Thymus (tissue), 11 donors: ENCODE results near the gene FPR3. TPM values are rescaled to one million over a fixed set of nuclear protein-coding genes. Genes with fewer than 3 reads are reported as not detected.
A peak's percentile ranks its signal among the peaks of the same experiment; 100 is the strongest.
"Not testable (repeated sequence)": the region's sequence is repeated elsewhere in the genome, so short reads cannot be mapped to it uniquely, and the experiment has no call there.

Experiments
- DNase-seq, 9 donors: peaks; one replicate each; pipeline ENCODE4 v3.0.0-alpha.2; 2013; ENCODE audit warnings: low spot score in 9 of 9, low read depth in 6 of 9, missing footprints in 1 of 9
- H3K27ac ChIP-seq, 2 donors: one replicate each; pipeline ENCODE4 v1.5.1; 2013; ENCODE audit warnings: control low read depth in 1 of 2, low read depth in 1 of 2, low read length in 1 of 2, mild to moderate bottlenecking in 1 of 2, moderate library complexity in 1 of 2
- H3K27me3 ChIP-seq, 2 donors: one replicate each; pipeline ENCODE4 v1.5.1; 2013; ENCODE audit warnings: low read length in 1 of 2; ENCODE audit not compliant: control insufficient read depth in 2 of 2, insufficient read depth in 1 of 2
- H3K36me3 ChIP-seq, 2 donors: one replicate each; pipeline ENCODE4 v1.5.1; 2013; ENCODE audit warnings: low read length in 1 of 2, mild to moderate bottlenecking in 1 of 2, moderate library complexity in 1 of 2; ENCODE audit not compliant: control insufficient read depth in 2 of 2, insufficient read depth in 2 of 2
- H3K4me1 ChIP-seq, 2 donors: one replicate each; pipeline ENCODE4 v1.5.1; 2013; ENCODE audit warnings: low read length in 2 of 2; ENCODE audit not compliant: control insufficient read depth in 2 of 2, insufficient read depth in 2 of 2
- H3K4me3 ChIP-seq, 2 donors: one replicate each; pipeline ENCODE4 v1.5.1; 2013; ENCODE audit warnings: low read length in 2 of 2, control low read depth in 1 of 2, mild to moderate bottlenecking in 1 of 2
- H3K9me3 ChIP-seq, 2 donors: one replicate each; pipeline ENCODE4 v1.5.1; 2013; ENCODE audit warnings: low read length in 1 of 2, mild to moderate bottlenecking in 1 of 2; ENCODE audit not compliant: control insufficient read depth in 2 of 2, insufficient read depth in 1 of 2
- WGBS: extraction: QIAGEN DNeasy Blood & Tissue Kit; methylation state at CpG from one replicate; pipeline ENCODE4 v1.1.7; 2013; 5-methylcytosine and 5-hydroxymethylcytosine counted together
- polyA plus RNA-seq: library from polyadenylated mRNA; stranded (reverse); fragments of 200-250 nt; gene quantifications from one replicate; pipeline ENCODE4 v1.2.3, GENCODE V29; 2013
- total RNA-seq: library from RNA; stranded (reverse); fragments of 120-200 nt; gene quantifications from one replicate; pipeline ENCODE4 v1.2.4, GENCODE V29; 2013
- donor health status: healthy.

The FPR3 gene
- total and polyA plus RNA-seq, 2 donors, result 7.8 to 14.1 TPM

DNA sequence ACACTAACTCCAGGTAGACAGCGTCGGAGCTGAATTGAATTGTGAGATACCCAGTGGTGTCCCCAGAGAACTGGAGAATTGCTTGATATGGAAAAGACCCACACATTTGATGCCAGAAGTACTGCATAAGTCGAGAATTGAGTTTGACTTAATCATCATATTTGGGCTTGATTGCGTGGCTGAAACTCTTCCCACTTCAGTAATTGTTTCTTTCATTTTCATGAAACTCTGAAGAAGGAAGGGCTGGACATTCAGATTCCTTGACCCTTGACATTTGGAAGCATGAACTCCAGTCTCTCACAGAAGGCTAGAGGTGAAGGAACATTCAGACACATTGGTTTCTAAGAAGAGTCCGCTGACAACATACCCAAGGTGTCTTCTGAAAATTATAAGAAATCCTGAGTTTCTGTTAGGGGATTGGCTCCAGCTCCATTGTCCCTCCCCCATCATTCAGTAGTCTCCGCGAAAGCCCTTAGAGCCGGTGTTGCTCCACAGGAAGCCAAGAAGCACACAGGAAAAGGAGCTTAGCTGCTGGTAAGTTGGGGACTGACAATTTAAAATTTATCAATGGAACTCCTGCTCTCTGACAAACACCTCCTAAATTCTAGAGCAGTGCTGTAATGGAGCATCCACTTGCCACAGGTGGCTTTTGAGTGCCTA, 34.1 kb upstream of the FPR3 start, which contains the start of gene FPR2:
FPR2 (plus strand) TSS at position 484 of the 660 bp plus-strand sequence. CDS start 7,479 bp downstream, outside the sequence.
- H3K4me1 ChIP-seq, result no peaks in the 10 kb centered on the region
- no peak for DNase-seq
- WGBS, result 66% methylated on average over 8 of the region's 8 CpGs
- H3K4me3 ChIP-seq, result no peak within 1 kb of the TSS
- no peak within 1 kb of the TSS for H3K27ac ChIP-seq
- H3K36me3 ChIP-seq, result no peaks in the 10 kb centered on the region
- H3K27me3 ChIP-seq, result no peaks in the 10 kb centered on the region
- H3K9me3 ChIP-seq, result no peaks in the 10 kb centered on the region

DNA sequence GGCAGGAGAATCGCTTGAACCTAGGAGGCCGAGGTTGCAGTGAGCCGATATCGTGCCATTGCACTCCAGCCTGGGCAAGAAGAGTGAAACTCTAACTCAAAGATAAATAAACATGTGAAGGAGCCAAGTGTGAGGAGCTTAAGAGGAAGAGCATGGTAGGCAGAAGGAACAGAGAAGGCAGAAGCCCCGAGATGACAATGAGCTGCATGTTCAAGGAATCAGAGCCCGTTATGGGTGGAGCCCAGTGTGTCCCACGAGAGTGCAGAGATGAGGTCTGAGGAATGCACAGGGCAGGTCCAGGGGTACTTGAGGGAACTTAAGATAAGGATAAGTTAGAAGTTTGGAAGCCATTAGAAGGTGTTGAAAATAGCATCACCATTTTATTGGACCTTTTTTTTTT, 33.3 kb upstream of the FPR3 start:
- no peak overlapping the region for H3K27ac ChIP-seq
- no peaks in the 10 kb centered on the region for H3K9me3 ChIP-seq
- no peaks in the 10 kb centered on the region for H3K36me3 ChIP-seq
- no peaks in the 10 kb centered on the region for H3K4me1 ChIP-seq
- no peak overlapping the region for H3K4me3 ChIP-seq
- no peak for DNase-seq
- H3K27me3 ChIP-seq, result no peaks in the 10 kb centered on the region
- 97% methylated on average over 7 of the region's 7 CpGs for WGBS

DNA sequence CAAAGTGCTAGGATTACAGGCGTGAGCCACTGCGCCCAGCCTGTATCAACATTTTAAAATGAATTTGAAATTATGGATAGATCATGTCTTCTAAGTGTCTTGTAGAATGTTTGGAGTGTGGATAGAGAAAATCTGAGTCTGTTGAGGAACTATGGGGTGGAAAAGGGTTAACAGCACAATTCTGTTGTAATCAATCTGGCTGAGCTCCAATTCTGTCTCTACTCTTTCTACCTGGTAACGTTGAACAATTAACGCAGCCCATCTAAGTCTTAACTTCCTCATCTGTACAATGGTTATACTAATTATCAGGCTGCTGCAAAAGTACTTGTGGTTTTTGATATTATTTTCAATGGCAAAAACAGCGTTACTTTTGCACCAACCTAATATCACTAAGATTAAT, 29.9 kb upstream of the FPR3 start:
- WGBS, result 58% methylated on average over 5 of the region's 5 CpGs
- DNase-seq, result no peak
- Histone ChIP-seq H3K9me3 (no peaks in the 10 kb centered on the region), H3K36me3 (no peaks in the 10 kb centered on the region), H3K27me3 (no peaks in the 10 kb centered on the region), H3K27ac (no peak overlapping the region), H3K4me1 (no peaks in the 10 kb centered on the region), H3K4me3 (no peak overlapping the region)

DNA sequence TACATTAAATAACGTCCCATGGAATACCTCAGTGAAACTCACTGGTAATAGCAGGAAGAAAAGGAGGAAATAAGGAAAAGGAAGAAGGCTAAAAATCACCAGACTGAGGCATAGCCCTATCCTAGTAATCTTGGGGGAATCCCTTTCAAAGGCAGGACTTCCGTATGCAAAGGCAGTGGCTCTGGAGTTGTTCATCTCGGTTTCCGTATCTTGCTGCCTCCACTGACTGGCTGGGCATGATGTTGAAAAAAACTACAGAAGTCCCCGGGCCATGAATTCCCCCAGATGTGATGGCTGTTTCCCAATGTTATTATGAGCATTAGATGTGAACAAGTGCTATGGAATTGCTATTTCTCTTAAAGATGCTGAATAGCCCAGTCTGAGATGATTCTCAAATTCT, 28.5 kb upstream of the FPR3 start:
- DNase-seq, result no peak
- 91% methylated on average over 5 of the region's 5 CpGs for WGBS
- Histone ChIP-seq H3K27me3 (no peaks in the 10 kb centered on the region), H3K36me3 (no peaks in the 10 kb centered on the region), H3K27ac (no peak overlapping the region), H3K9me3 (no peaks in the 10 kb centered on the region), H3K4me1 (no peaks in the 10 kb centered on the region), H3K4me3 (no peak overlapping the region)

DNA sequence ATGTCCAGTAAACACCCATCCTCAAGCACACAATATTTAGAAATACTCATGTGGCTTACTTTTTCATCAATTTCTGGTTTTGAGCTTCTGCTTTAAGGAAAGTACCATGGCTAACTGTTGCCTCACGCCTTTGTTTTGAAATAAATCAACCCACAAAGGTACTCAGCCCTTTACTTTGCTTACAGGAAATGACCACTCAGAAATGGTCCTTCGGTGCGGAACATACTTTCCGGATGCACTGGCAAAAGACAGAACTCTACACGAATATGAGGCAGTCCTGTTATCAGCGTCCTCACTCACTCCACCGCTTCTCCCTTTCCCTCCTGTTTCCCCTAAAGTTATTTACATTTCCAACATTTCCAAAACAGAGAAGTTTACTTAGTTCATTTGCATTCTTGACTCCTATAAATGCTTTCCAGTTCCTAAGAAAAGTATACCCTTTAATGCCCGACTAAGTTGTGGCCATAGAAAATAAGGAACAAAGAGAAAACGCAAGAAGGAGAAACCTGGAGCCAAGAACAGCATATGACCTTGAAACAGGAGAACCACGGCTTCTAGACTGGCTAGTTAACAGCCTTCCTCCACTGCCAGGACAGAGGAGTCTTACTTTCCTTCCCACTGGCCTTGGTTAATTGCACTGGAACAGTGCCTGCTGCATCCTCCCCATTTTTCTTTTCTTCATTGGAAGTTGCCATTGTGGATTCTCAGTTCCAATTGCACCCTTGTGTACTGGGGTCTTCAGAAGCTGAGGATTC, 23.4 kb upstream of the FPR3 start:
- Histone ChIP-seq H3K9me3 (no peaks in the 10 kb centered on the region), H3K36me3 (no peaks in the 10 kb centered on the region), H3K4me3 (no peak overlapping the region), H3K27ac (no peak overlapping the region), H3K4me1 (no peaks in the 10 kb centered on the region), H3K27me3 (no peaks in the 10 kb centered on the region)
- DNase-seq, result no peak
- 6% methylated on average over 10 of the region's 10 CpGs for WGBS

DNA sequence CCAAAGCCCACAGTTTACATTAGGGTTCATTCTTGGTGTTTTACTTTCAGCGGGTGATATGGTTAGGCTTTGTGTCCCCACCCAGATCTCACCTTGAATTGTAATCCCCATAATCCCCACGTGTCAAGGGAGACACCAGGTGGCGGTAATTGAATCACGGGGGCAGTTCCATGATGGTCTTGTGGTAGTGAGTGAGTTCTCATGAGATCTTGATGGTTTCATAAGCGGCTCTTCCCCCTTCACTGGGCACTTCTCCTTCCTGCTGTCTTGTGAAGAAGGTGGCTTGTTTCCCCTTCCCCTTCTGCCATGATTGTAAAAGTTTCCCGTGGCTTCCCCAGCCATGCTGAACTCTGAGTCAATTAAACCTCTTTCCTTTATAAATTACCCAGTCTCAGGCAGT, 22.0 kb upstream of the FPR3 start:
- H3K4me1 ChIP-seq, result no peaks in the 10 kb centered on the region
- H3K4me3 ChIP-seq, result no peak overlapping the region
- no peak overlapping the region for H3K27ac ChIP-seq
- H3K9me3 ChIP-seq, result no peaks in the 10 kb centered on the region
- no peaks in the 10 kb centered on the region for H3K36me3 ChIP-seq
- WGBS, result 84% methylated on average over 6 of the region's 6 CpGs
- DNase-seq, result no peak
- H3K27me3 ChIP-seq, result no peaks in the 10 kb centered on the region

DNA sequence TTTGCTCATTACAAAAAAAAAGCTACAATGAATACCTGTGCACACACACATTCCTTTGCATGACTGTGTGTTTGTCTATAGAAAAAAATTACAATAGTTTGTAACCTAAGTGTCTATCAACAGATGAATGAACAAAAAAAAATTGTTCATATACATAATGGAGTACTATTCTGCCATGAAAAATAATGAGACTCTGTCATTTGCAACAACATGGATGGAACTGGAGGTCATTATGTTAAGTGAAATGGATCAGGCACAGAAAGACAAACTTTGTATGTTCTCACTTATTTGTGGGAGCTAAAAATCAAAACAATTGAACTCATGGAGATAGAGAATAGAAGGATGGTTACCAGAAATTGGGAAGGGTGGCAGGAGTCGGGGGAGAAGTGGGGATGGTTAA, 18.4 kb upstream of the FPR3 start:
- H3K9me3 ChIP-seq, H3K36me3 ChIP-seq, H3K4me1 ChIP-seq, H3K27me3 ChIP-seq, H3K27ac ChIP-seq, H3K4me3 ChIP-seq, DNase-seq: not testable (repeated sequence)
- 98% methylated on average over 1 of the region's 1 CpG for WGBS

DNA sequence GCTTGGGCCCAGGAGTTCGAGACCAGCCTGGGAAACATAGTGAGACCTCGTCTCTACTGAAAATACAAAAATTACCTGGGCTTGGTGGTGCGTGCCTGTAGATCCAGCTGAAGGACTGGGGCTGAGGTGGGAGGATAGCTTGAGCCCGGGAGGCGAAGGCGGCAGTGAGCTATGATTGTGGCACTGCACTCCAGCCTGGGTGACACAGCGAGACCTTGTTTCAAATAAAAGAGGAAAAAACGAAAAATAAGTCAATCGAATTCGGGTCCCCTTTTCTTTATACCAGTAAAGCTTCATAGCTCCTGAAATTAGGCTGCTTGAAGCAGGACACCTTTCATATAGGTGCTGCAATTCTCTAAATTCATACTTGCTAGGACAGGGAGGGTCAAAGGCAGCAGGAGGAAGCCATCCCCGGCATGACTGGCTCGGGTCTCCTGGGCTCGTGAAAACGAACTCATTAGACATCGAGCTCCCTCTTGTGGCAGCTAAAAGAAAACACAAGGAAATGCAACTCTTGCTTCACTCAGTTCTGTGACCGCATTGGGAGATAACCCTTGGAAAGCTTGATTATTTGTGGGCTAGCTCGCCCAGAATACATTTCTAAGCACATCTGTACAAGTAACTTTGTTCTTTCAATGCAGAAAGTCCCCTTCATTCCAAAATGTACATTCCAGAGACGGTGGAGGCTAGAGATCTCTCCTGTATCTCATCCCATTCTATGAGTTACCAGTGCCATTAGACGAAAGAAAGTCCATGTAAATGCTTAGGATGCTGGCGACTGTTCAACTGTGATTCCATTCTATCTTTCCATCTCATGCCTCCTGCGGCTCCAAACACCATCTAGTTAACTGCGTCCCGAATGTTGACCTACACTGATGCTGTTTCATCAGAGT, 17.1 kb upstream of the FPR3 start:
- H3K9me3 ChIP-seq, result no peaks in the 10 kb centered on the region
- H3K27me3 ChIP-seq, result no peaks in the 10 kb centered on the region
- no peaks in the 10 kb centered on the region for H3K36me3 ChIP-seq
- no peak overlapping the region for H3K27ac ChIP-seq
- H3K4me1 ChIP-seq, result no peaks in the 10 kb centered on the region
- 43% methylated on average over 23 of the region's 23 CpGs for WGBS
- no peak overlapping the region for H3K4me3 ChIP-seq
- DNase-seq, result peak; percentile 9 to 70 (median 52)

DNA sequence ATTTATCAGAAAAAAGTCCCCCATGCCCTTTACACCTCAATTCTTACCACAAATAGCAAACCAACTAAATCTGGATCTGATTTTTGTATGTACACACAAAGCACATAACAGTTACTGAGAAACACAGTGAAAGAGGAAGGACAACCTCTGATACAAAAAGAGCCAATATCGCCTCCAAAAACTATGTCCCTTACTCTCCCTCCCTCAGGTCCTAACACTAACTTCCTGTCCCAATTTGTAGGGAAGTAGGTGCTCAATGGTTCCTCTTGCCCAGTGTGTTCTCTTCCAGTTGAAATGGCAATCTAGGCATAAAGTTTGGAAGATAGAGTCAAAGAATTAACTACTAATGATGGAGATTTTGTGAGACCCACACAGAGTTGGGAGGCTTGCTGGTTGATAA, 15.8 kb upstream of the FPR3 start:
- no peak for DNase-seq
- WGBS, result 81% methylated on average over 1 of the region's 1 CpG

More for the DNA sequence above, 15.8 kb upstream of the FPR3 start:
- H3K27me3 ChIP-seq, result no peaks in the 10 kb centered on the region
- no peaks in the 10 kb centered on the region for H3K36me3 ChIP-seq
- no peak overlapping the region for H3K27ac ChIP-seq
- H3K4me1 ChIP-seq, result no peaks in the 10 kb centered on the region
- no peaks in the 10 kb centered on the region for H3K9me3 ChIP-seq
- H3K4me3 ChIP-seq, result no peak overlapping the region
